Type B pancreatic cell (in vitro differentiated cells): ENCODE data around the gene INTS3. TPM values are rescaled to one million over a fixed set of nuclear protein-coding genes. Genes with fewer than 3 reads are reported as not detected.

ENCODE experiments used
- DNase-seq: peaks from one replicate; pipeline ENCODE4 v3.0.0; 2021; ENCODE audit warnings: mixed read lengths; ENCODE audit not compliant: unreplicated experiment; ENCODE audit errors: extremely low spot score
- H3K27ac Mint-ChIP-seq: 2 replicates; pipeline ENCODE4 v1.8.0; 2021; ENCODE audit warnings: mild to moderate bottlenecking, mixed read lengths
- H3K27me3 Mint-ChIP-seq: 2 replicates; pipeline ENCODE4 v1.8.0; 2021; ENCODE audit warnings: mixed read lengths
- H3K36me3 Mint-ChIP-seq: 2 replicates; pipeline ENCODE4 v1.8.0; 2021; ENCODE audit warnings: mixed read lengths
- H3K4me1 Mint-ChIP-seq: one replicate; pipeline ENCODE4 v1.8.0; 2021; ENCODE audit warnings: mixed read lengths; ENCODE audit not compliant: unreplicated experiment
- H3K4me3 Mint-ChIP-seq: 2 replicates; pipeline ENCODE4 v1.8.0; 2021; ENCODE audit warnings: mild to moderate bottlenecking, mixed read lengths
- H3K9me3 Mint-ChIP-seq: 2 replicates; pipeline ENCODE4 v1.8.0; 2021; ENCODE audit warnings: mixed read lengths
- CTCF ChIP-seq: fragments of 200-600 bp; sonication (generic); conservative IDR thresholded peaks from 2 replicates; pipeline ENCODE4 v1.5.0; 2021; ENCODE audit warnings: antibody characterized with exemption, mild to moderate bottlenecking
- total RNA-seq: library from RNA; stranded (reverse); gene quantifications from 2 replicates; pipeline ENCODE4 v1.2.1, GENCODE V29; 2021; ENCODE audit warnings: low replicate concordance

Gene INTS3
- total RNA-seq, 1 donor from 2014 or later = 90.8 TPM

DNA sequence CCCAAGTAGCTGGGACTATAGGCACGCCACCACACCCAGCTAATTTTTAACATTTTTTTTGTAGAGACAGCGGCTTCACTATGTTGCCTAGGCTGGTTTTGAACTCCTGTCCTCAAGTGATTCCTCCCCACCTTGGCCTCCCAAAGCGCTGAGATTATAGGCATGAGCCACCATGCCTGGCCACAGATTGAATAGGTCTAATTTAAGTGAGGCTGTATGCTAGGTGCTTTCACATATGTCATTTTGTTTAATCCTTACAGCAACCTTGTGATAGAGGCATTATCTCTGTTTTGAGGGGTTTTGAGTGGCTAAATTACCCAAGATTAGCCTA is 7.2 kb downstream of the INTS3 start:
- Mint-ChIP-seq H3K36me3 (peaks cover 6% of the 10 kb centered on the region), H3K9me3 (no peaks in the 10 kb centered on the region), H3K4me1 (peaks cover 23% of the 10 kb centered on the region), H3K27me3 (no peaks in the 10 kb centered on the region), H3K27ac (peak overlapping the region; percentile 30), H3K4me3 (no peak overlapping the region)
- no peak for DNase-seq
- no peak for TF ChIP-seq CTCF

DNA sequence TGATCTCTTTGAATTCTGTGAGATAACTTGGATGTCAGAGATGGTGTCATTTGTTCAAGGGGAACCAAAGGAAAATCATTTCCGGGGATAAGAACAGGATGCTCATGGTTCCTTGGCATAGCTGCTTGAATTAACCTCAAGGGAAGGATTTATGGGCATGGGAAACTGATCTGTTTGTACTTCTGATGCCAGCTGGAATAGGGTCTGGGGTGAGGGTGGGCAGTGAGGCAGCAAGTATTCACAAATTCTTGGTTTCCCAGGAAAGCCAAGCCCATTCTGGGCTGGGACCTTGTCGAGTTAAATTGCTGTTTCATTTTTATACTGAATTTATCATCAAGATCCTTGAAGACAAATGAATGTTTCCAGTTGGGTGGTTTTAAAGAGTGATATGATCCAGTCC is 14.1 kb downstream of the INTS3 start:
- no peak for TF ChIP-seq CTCF
- DNase-seq = no peak
- Mint-ChIP-seq H3K36me3 (peaks cover 16% of the 10 kb centered on the region), H3K4me1 (peaks cover 14% of the 10 kb centered on the region), H3K27me3 (no peaks in the 10 kb centered on the region), H3K4me3 (no peak overlapping the region), H3K9me3 (no peaks in the 10 kb centered on the region), H3K27ac (no peak overlapping the region)

GRCh38 chr1:153742411-153743142 is 14.7 kb downstream of the INTS3 start:
- Mint-ChIP-seq H3K36me3 (peaks cover 18% of the 10 kb centered on the region), H3K27me3 (no peaks in the 10 kb centered on the region), H3K4me3 (no peak overlapping the region), H3K9me3 (no peaks in the 10 kb centered on the region), H3K4me1 (peaks cover 14% of the 10 kb centered on the region), H3K27ac (peak overlapping the region; percentile 57)
- no peak for TF ChIP-seq CTCF
- no peak for DNase-seq

- Mint-ChIP-seq H3K27ac (no peak overlapping the region), H3K27me3 (no peaks in the 10 kb centered on the region), H3K36me3 (peaks cover 26% of the 10 kb centered on the region), H3K4me1 (peaks cover 20% of the 10 kb centered on the region), H3K4me3 (no peak overlapping the region), H3K9me3 (no peaks in the 10 kb centered on the region)
- TF ChIP-seq CTCF = no peak
- no peak for DNase-seq
These were observed 17.6 kb downstream of the INTS3 start for GRCh38 chr1:153745417-153745816.

DNA sequence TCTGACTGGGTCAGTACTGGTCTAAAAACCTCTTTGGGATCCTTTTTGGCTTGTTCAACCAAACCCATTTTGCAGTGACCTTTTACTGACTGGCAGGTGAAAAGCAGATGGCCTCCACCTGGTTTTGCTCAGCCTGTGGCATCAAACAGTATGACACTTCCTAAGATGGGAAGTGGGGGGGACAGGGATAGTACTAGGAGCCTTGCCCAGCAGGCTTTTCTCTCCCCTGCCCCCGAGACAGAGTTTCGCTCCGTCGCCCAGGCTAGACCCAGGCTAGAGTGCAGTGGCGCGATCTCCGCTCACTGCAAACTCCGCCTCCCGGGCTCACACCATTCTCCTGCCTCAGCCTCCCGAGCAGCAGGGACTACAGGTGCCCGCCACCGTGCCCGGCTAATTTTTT is 18.3 kb downstream of the INTS3 start:
- H3K4me3 Mint-ChIP-seq = no peak overlapping the region

More for the DNA sequence above, 18.3 kb downstream of the INTS3 start:
- Mint-ChIP-seq H3K4me1 (peaks cover 20% of the 10 kb centered on the region), H3K27ac (no peak overlapping the region), H3K36me3 (peaks cover 24% of the 10 kb centered on the region), H3K9me3 (no peaks in the 10 kb centered on the region), H3K27me3 (no peaks in the 10 kb centered on the region)
- no peak for TF ChIP-seq CTCF
- DNase-seq = no peak
